Hepatic stellate cell (primary cell): ENCODE measurements around the gene DYSF.
A peak's percentile ranks its signal among the peaks of the same experiment; 100 is the strongest.

ENCODE experiments used
- DNase-seq: peaks from one replicate; pipeline ENCODE4 v3.0.0; 2011; ENCODE audit warnings: low spot score

The DYSF gene

GRCh38 chr2:71693286-71694270 is 240.2 kb downstream of the DYSF start:
- no peak for DNase-seq

- DNase-seq: no peak
Observed at GRCh38 chr2:71694501-71695234, 241.3 kb downstream of the DYSF start.

- no peak for DNase-seq
Observed at GRCh38 chr2:71695235-71696120, 242.1 kb downstream of the DYSF start.

GRCh38 chr2:71696381-71696780 is 243.0 kb downstream of the DYSF start:
- no peak for DNase-seq

GRCh38 chr2:71697106-71698004 is 244.0 kb downstream of the DYSF start:
- DNase-seq: no peak

- no peak for DNase-seq
Observed at GRCh38 chr2:71699428-71699827, 246.1 kb downstream of the DYSF start.

GRCh38 chr2:71700041-71700657 is 246.8 kb downstream of the DYSF start:
- no peak for DNase-seq

- peak; percentile 56 for DNase-seq
Observed at GRCh38 chr2:71700658-71701397, 247.5 kb downstream of the DYSF start.

GRCh38 chr2:71702071-71702970 is 249.0 kb downstream of the DYSF start:
- DNase-seq: no peak

- DNase-seq: no peak
Observed at GRCh38 chr2:71702971-71703898, 249.9 kb downstream of the DYSF start.

GRCh38 chr2:71704131-71704561 is 250.8 kb downstream of the DYSF start:
- DNase-seq: no peak

GRCh38 chr2:71704688-71705087 is 251.3 kb downstream of the DYSF start:
- no peak for DNase-seq

- no peak for DNase-seq
Observed at GRCh38 chr2:71705171-71705960, 252.0 kb downstream of the DYSF start.

- no peak for DNase-seq
Observed at GRCh38 chr2:71706121-71706520, 252.8 kb downstream of the DYSF start.

- no peak for DNase-seq
Observed at GRCh38 chr2:71706836-71707235, 253.5 kb downstream of the DYSF start.

- no peak for DNase-seq
Observed at GRCh38 chr2:71710367-71711132, 257.2 kb downstream of the DYSF start.
